Suprapubic skin (tissue), 4 donors: ENCODE measurements around the gene LNPEP.

Experiments used
- EP300 ChIP-seq: sonication (generic); formaldehyde crosslinking; IDR thresholded peaks from one replicate; pipeline ENCODE4 v1.6.1; 2017; ENCODE audit warnings: antibody characterized with exemption
- POLR2A ChIP-seq, 2 donors: fragments of 450-650 bp; IDR thresholded peaks; one replicate each; pipeline ENCODE4 v1.6.1; 2017; ENCODE audit warnings: antibody characterized with exemption in 2 of 2, mild to moderate bottlenecking in 2 of 2, moderate library complexity in 2 of 2
- POLR2AphosphoS5 ChIP-seq, 3 donors: sonication (generic); formaldehyde crosslinking; IDR thresholded peaks; one replicate each; pipeline ENCODE4 v1.6.1; 2017; ENCODE audit warnings: antibody characterized with exemption in 3 of 3

DNA sequence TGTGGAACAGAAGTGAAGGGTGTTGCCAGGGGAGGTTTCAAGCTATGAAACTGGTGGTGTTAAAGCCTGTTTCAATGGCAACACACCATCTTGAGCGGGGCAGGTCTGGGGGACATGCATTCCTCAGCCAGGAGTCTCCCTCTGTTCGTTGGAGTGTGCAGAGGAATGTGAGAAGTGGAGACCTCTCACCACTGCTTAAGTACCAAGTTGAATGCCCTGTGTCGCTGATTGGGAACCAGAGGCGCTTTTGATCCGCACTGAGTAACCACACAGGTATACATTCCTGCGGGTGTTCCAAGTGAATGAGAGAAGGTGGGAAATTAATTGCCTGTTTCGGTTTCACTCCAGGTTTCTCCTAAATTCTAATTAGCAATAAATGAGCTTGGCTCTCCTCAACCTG lies 107.1 kb downstream of the LNPEP start:
- TF ChIP-seq POLR2AphosphoS5 (IDR thresholded peaks at IDR 0.05) (no peak), POLR2A (IDR thresholded peaks at IDR 0.05) (no peak), EP300 (no peak)
